Astrocyte (in vitro differentiated cells and primary cell): ENCODE data around the gene SFRP2. TPM values are rescaled to one million over a fixed set of nuclear protein-coding genes. Genes with fewer than 3 reads are reported as not detected.

Experiments
- DNase-seq: peaks from one replicate; pipeline ENCODE4 v3.0.0-alpha.2; 2010; ENCODE audit warnings: low read depth
- FAIRE-seq: peaks from 2 replicates; lab custom pipeline; 2011; peaks lifted over from hg19 to GRCh38; lab: Jason Lieb, UNC
- H2AFZ ChIP-seq: 2 replicates; pipeline ENCODE4 v1.6.0; 2012; ENCODE audit warnings: low read depth, low read length, inconsistent platforms
- H3K27ac ChIP-seq: 2 replicates; pipeline ENCODE4 v1.5.1; 2011; ENCODE audit warnings: low read depth, low read length, inconsistent platforms
- H3K27me3 ChIP-seq: 2 replicates; pipeline ENCODE4 v1.6.0; 2011; ENCODE audit warnings: low read length, inconsistent platforms; ENCODE audit not compliant: insufficient read depth
- H3K36me3 ChIP-seq: 2 replicates; pipeline ENCODE4 v1.5.1; 2011; ENCODE audit warnings: low read length, inconsistent platforms; ENCODE audit not compliant: insufficient read depth
- H3K4me1 ChIP-seq: 2 replicates; pipeline ENCODE4 v1.5.1; 2011; ENCODE audit warnings: low read length, inconsistent platforms; ENCODE audit not compliant: insufficient read depth
- H3K4me2 ChIP-seq: 2 replicates; pipeline ENCODE4 v1.6.0; 2012; ENCODE audit warnings: low read length, inconsistent platforms
- H3K4me3 ChIP-seq: 2 replicates; pipeline ENCODE4 v1.5.1; 2011; ENCODE audit warnings: low read depth, mild to moderate bottlenecking, low read length, inconsistent platforms; ENCODE audit not compliant: insufficient read depth
- H3K79me2 ChIP-seq: 2 replicates; pipeline ENCODE4 v1.6.0; 2012; ENCODE audit warnings: mild to moderate bottlenecking, low read length, inconsistent platforms; ENCODE audit not compliant: insufficient read depth
- H3K9ac ChIP-seq: 2 replicates; pipeline ENCODE4 v1.6.0; 2012; ENCODE audit warnings: mild to moderate bottlenecking, low read length, inconsistent platforms
- H3K9me3 ChIP-seq: 2 replicates; pipeline ENCODE4 v1.5.1; 2012; ENCODE audit warnings: low read depth, mild to moderate bottlenecking, low read length, inconsistent platforms; ENCODE audit not compliant: insufficient read depth
- H4K20me1 ChIP-seq: 2 replicates; pipeline ENCODE4 v1.6.0; 2012; ENCODE audit warnings: low read length, inconsistent platforms; ENCODE audit not compliant: insufficient read depth
- H3K27ac Mint-ChIP-seq: one replicate; pipeline ENCODE4 v1.8.0; 2021; ENCODE audit warnings: mild to moderate bottlenecking, mixed read lengths; ENCODE audit not compliant: unreplicated experiment
- H3K27me3 Mint-ChIP-seq: one replicate; pipeline ENCODE4 v1.8.0; 2021; ENCODE audit warnings: low read depth, mixed read lengths; ENCODE audit not compliant: unreplicated experiment
- H3K36me3 Mint-ChIP-seq: one replicate; pipeline ENCODE4 v1.8.0; 2021; ENCODE audit warnings: low read depth, mixed read lengths; ENCODE audit not compliant: unreplicated experiment
- H3K4me1 Mint-ChIP-seq: one replicate; pipeline ENCODE4 v1.8.0; 2021; ENCODE audit warnings: low read depth, mixed read lengths; ENCODE audit not compliant: unreplicated experiment
- H3K4me3 Mint-ChIP-seq: one replicate; pipeline ENCODE4 v1.8.0; 2021; ENCODE audit warnings: mild to moderate bottlenecking, moderate library complexity, mixed read lengths; ENCODE audit not compliant: unreplicated experiment
- H3K9me3 Mint-ChIP-seq: one replicate; pipeline ENCODE4 v1.8.0; 2021; ENCODE audit warnings: mild to moderate bottlenecking, mixed read lengths; ENCODE audit not compliant: unreplicated experiment
- CTCF ChIP-seq: IDR thresholded peaks from 2 replicates; pipeline ENCODE4 v1.5.1; 2011; ENCODE audit warnings: low read depth, mild to moderate bottlenecking, inconsistent platforms, low read length, moderate library complexity; ENCODE audit not compliant: insufficient read depth
- EZH2 ChIP-seq: IDR thresholded peaks from 2 replicates; pipeline ENCODE4 v1.6.1; 2012; ENCODE audit warnings: mild to moderate bottlenecking, low read length, inconsistent platforms; ENCODE audit not compliant: insufficient read depth
- total RNA-seq: library from RNA; stranded (reverse); gene quantifications from 2 replicates; pipeline ENCODE4 v1.2.1, GENCODE V29; 2021

The SFRP2 gene
- total RNA-seq, 1 donor from 2014 or later, result 92.8 TPM

GRCh38 chr4:153763404-153763803 is 25.5 kb downstream of the SFRP2 start:
- TF ChIP-seq EZH2, result no peak
- peak; percentile 10 for TF ChIP-seq CTCF
- Mint-ChIP-seq H3K9me3 (no peaks in the 10 kb centered on the region), H3K4me3 (no peak overlapping the region), H3K27me3 (peaks cover 14% of the 10 kb centered on the region), H3K27ac (no peak overlapping the region), H3K4me1 (peaks cover 19% of the 10 kb centered on the region), H3K36me3 (peaks cover 2% of the 10 kb centered on the region)
- Histone ChIP-seq H3K27ac (no peak overlapping the region), H3K27me3 (peaks cover 17% of the 10 kb centered on the region), H2AFZ (no peak overlapping the region), H3K4me2 (no peak overlapping the region), H3K9ac (no peak overlapping the region), H3K36me3 (no peaks in the 10 kb centered on the region), H3K79me2 (no peaks in the 10 kb centered on the region), H3K4me1 (peaks cover 12% of the 10 kb centered on the region), H3K4me3 (no peak overlapping the region), H4K20me1 (no peaks in the 10 kb centered on the region), H3K9me3 (no peaks in the 10 kb centered on the region)
- no peak for DNase-seq
- no peak for FAIRE-seq

- peak within 1 kb of the TSS; percentile 48 for H3K4me3 ChIP-seq
- FAIRE-seq, result no peak
- H3K9me3 ChIP-seq, result no peaks in the 10 kb centered on the region
- peaks cover 2% of the 10 kb centered on the region for H3K36me3 Mint-ChIP-seq
- H3K27me3 ChIP-seq, result peaks cover 21% of the 10 kb centered on the region
- no peaks in the 10 kb centered on the region for H4K20me1 ChIP-seq
- peak within 1 kb of the TSS; percentile 84 for H2AFZ ChIP-seq
- peaks cover 12% of the 10 kb centered on the region for H3K4me1 ChIP-seq
- H3K79me2 ChIP-seq, result no peaks in the 10 kb centered on the region
- no peak within 1 kb of the TSS for H3K27ac ChIP-seq
- DNase-seq, result no peak
- H3K4me1 Mint-ChIP-seq, result peaks cover 23% of the 10 kb centered on the region
- peak within 1 kb of the TSS; percentile 45 for H3K9ac ChIP-seq
- H3K9me3 Mint-ChIP-seq, result no peaks in the 10 kb centered on the region
- H3K36me3 ChIP-seq, result no peaks in the 10 kb centered on the region
- no peak within 1 kb of the TSS for H3K27ac Mint-ChIP-seq
- peaks cover 20% of the 10 kb centered on the region for H3K27me3 Mint-ChIP-seq
- peak within 1 kb of the TSS; percentile 66 for H3K4me3 Mint-ChIP-seq
- peak within 1 kb of the TSS; percentile 88 for H3K4me2 ChIP-seq
- TF ChIP-seq CTCF (no peak), EZH2 (peak; percentile 61)
Observed at GRCh38 chr4:153759407-153760316, 29.2 kb downstream of the SFRP2 start, which contains the start of gene RNF175. Gene RNF175 (minus strand): TSS chr4:153760024. CDS start chr4:153759862, 162 bp downstream.
